ENCODE results near the gene RBPMS2. TPM values are rescaled to one million over a fixed set of nuclear protein-coding genes. Genes with fewer than 3 reads are reported as not detected.

Gene RBPMS2
- total RNA-seq, 1 experiment from 2014 or later, result 181 TPM

GRCh38 chr15:64749167-64749566 lies 26.2 kb downstream of the RBPMS2 start:
- Histone ChIP-seq H2BK5ac (ENCODE audit: insufficient read length, low read length) (no peak overlapping the region), H2BK120ac (ENCODE audit: low read depth, low read length, poor library complexity, severe bottlenecking) (no peak overlapping the region), H3K9me3 (ENCODE audit: control insufficient read depth, low read depth, low read length) (no peaks in the 10 kb centered on the region), H3K4me2 (ENCODE audit: insufficient read depth, insufficient read length, low read length) (no peak overlapping the region), H3K23me2 (ENCODE audit: insufficient read length, low read depth, low read length, poor library complexity, severe bottlenecking) (no peaks in the 10 kb centered on the region), H4K91ac (ENCODE audit: insufficient read length, low read depth, low read length) (no peak overlapping the region), H3K27ac (ENCODE audit: insufficient read length, low read depth, low read length) (no peak overlapping the region), H4K8ac (replicated peaks; ENCODE audit: insufficient read length, low read depth, low read length) (no peak overlapping the region), H2BK15ac (ENCODE audit: low read depth, low read length) (no peak overlapping the region), H3K18ac (ENCODE audit: insufficient read length, low read depth, low read length) (no peak overlapping the region), H3K23ac (ENCODE audit: insufficient read length, low read depth, low read length) (no peak overlapping the region), H3K4me1 (ENCODE audit: insufficient read depth, low read length) (no peaks in the 10 kb centered on the region; the same call in 1 of the 2 replicates), H3K56ac (ENCODE audit: insufficient read length, low read depth, low read length) (no peak overlapping the region), H3K14ac (ENCODE audit: insufficient read depth, low read length) (no peak overlapping the region), H2AK5ac (ENCODE audit: insufficient read length, low read length) (no peak overlapping the region), H3K9ac (ENCODE audit: extremely low read depth, insufficient read length, low read length) (no peak overlapping the region), H3K27me3 (ENCODE audit: insufficient read depth, low read length) (no peaks in the 10 kb centered on the region), H3K4ac (ENCODE audit: low read depth, low read length) (no peak overlapping the region), H3T11ph (ENCODE audit: low read length) (no peak overlapping the region), H2BK20ac (ENCODE audit: low read depth, low read length, poor library complexity, severe bottlenecking) (no peak overlapping the region), H3K79me2 (ENCODE audit: insufficient read depth, low read length) (peaks cover 22% of the 10 kb centered on the region; the same call in 1 of the 2 replicates), H2BK12ac (ENCODE audit: insufficient read length, low read depth, low read length) (no peak overlapping the region), H4K20me1 (ENCODE audit: control insufficient read depth, insufficient read depth, insufficient read length) (no peaks in the 10 kb centered on the region), H2AFZ (ENCODE audit: low read length) (no peak overlapping the region), H3K79me1 (ENCODE audit: insufficient read depth, low read depth, low read length, poor library complexity, severe bottlenecking) (peaks cover 5% of the 10 kb centered on the region), H4K5ac (ENCODE audit: insufficient read length, low read depth, low read length) (no peak overlapping the region)
- DNase-seq, result no peak
- WGBS (ENCODE audit: extremely low coverage, insufficient read length, low lambda C conversion rate), result no CpG with 5 or more reads among the region's 11 CpGs
- no peaks in the 10 kb centered on the region for H3K27me3 Mint-ChIP-seq (ENCODE audit: low read depth)
- peak overlapping the region in 2 of 3 experiments; percentile 33 to 68; a peak in 1 of 7 replicates for H3K27ac Mint-ChIP-seq
- no peaks in the 10 kb centered on the region for H3K9me3 Mint-ChIP-seq
- peaks cover 41 to 80% (median 48%) of the 10 kb centered on the region in 3 experiments; a peak in 6 of 7 replicates for H3K36me3 Mint-ChIP-seq (ENCODE audit: insufficient read depth in 1 of 3, low read depth in 3 of 3)
- H3K4me3 Mint-ChIP-seq, result no peak overlapping the region
- H3K4me1 Mint-ChIP-seq, result peaks cover 27 to 32% of the 10 kb centered on the region in 2 experiments
- TF ChIP-seq CTCF (conservative IDR thresholded peaks at IDR 0.05), result no peak
